PC-3 (cell line): ENCODE results near the gene HIBADH.

Experiments
- EZH2 ChIP-seq: fragments of 300-600 bp; sonication (generic); IDR thresholded peaks from one replicate; pipeline ENCODE4 v1.6.1; 2017; ENCODE audit warnings: antibody characterized with exemption, mild to moderate bottlenecking, low read length; ENCODE audit not compliant: unreplicated experiment
- EZH2phosphoT487 ChIP-seq: fragments of 300-600 bp; sonication (generic); IDR thresholded peaks from 2 replicates; pipeline ENCODE4 v1.6.1; 2018; ENCODE audit warnings: mild to moderate bottlenecking, antibody characterized with exemption, low read length, borderline replicate concordance
- TF ChIP-seq, protein P1 (sequence below): fragments of 300-600 bp; sonication (generic); conservative IDR thresholded peaks from 2 replicates; pipeline ENCODE4 v1.5.1; 2017; ENCODE audit warnings: antibody characterized with exemption, low read depth, mild to moderate bottlenecking, low read length

DNA sequence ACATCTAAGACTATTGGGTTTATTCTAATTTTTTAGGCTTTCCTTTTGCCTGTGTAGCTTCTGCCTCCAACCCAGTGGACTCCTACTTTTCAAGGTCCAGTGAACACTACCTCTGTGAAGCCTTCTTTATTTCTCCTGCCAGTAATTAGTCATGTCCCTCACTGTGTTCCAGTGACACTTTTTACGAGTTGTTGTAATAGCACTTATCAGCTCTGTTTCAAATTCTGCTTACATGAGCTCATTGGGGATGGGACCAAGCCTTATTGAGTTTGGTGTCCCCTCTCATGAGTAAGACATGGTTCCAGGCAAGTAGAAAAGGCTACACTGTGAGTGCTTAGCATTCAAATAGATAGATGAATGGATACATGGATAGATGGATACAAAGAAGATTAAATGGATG lies 184.6 kb downstream of the HIBADH start:
- TF ChIP-seq, protein P1, sequence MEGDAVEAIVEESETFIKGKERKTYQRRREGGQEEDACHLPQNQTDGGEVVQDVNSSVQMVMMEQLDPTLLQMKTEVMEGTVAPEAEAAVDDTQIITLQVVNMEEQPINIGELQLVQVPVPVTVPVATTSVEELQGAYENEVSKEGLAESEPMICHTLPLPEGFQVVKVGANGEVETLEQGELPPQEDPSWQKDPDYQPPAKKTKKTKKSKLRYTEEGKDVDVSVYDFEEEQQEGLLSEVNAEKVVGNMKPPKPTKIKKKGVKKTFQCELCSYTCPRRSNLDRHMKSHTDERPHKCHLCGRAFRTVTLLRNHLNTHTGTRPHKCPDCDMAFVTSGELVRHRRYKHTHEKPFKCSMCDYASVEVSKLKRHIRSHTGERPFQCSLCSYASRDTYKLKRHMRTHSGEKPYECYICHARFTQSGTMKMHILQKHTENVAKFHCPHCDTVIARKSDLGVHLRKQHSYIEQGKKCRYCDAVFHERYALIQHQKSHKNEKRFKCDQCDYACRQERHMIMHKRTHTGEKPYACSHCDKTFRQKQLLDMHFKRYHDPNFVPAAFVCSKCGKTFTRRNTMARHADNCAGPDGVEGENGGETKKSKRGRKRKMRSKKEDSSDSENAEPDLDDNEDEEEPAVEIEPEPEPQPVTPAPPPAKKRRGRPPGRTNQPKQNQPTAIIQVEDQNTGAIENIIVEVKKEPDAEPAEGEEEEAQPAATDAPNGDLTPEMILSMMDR: no peak
- TF ChIP-seq EZH2: no peak
- no peak for TF ChIP-seq EZH2phosphoT487
